ENCODE results near the gene CPPED1.

Gene CPPED1

GRCh38 chr16:12625716-12626115 lies 178.0 kb downstream of the CPPED1 start:
- no peak overlapping the region for H3K14ac ChIP-seq (ENCODE audit: low read length in 2 of 2)
- H3K4me3 ChIP-seq (ENCODE audit: insufficient read depth in 1 of 2, low read depth in 1 of 2, low read length in 2 of 2), result no peak overlapping the region
- H3K27me3 ChIP-seq (ENCODE audit: control insufficient read depth in 1 of 2, insufficient read depth in 1 of 2, low read length in 2 of 2), result peaks cover 0 to 18% of the 10 kb centered on the region in 2 experiments
- no peak overlapping the region for H3K18ac ChIP-seq (ENCODE audit: low read depth in 1 of 2, low read length in 2 of 2)
- H3K23ac ChIP-seq (ENCODE audit: low read length in 2 of 2), result no peak overlapping the region
- no peak overlapping the region for H3K9ac ChIP-seq (ENCODE audit: low read length)
- H3K4me1 ChIP-seq (ENCODE audit: control insufficient read depth, insufficient read depth, low read depth, low read length), result no peaks in the 10 kb centered on the region
- H2BK12ac ChIP-seq (ENCODE audit: low read length in 2 of 2), result no peak overlapping the region
- no peak overlapping the region for H2AFZ ChIP-seq (ENCODE audit: low read depth, low read length)
- no peak overlapping the region for H4K8ac ChIP-seq (ENCODE audit: low read length)
- H2BK15ac ChIP-seq (ENCODE audit: low read depth, poor library complexity, severe bottlenecking), result no peak overlapping the region
- H3K27ac ChIP-seq (ENCODE audit: low read length, poor library complexity, severe bottlenecking), result no peak overlapping the region
- H2BK5ac ChIP-seq (ENCODE audit: low read depth, low read length, poor library complexity, severe bottlenecking), result no peak overlapping the region
- no peak overlapping the region for H2BK120ac ChIP-seq (ENCODE audit: low read depth, low read length)
- no peak overlapping the region for H3K4ac ChIP-seq (ENCODE audit: low read depth in 1 of 2, low read length in 2 of 2)
- H3K9me3 ChIP-seq (ENCODE audit: control insufficient read depth, low read length), result no peaks in the 10 kb centered on the region
- H2AK5ac ChIP-seq (ENCODE audit: low read length, severe bottlenecking), result no peak overlapping the region
- 87% methylated on average over 10 of the region's 10 CpGs for WGBS
- no peaks in the 10 kb centered on the region for H3K36me3 ChIP-seq (ENCODE audit: control insufficient read depth in 1 of 2, insufficient read depth in 2 of 2, low read depth in 1 of 2, low read length in 2 of 2)
- DNase-seq, result no peak
- H3K4me2 ChIP-seq (ENCODE audit: low read length, poor library complexity, severe bottlenecking), result no peak overlapping the region
- no peak overlapping the region for H4K91ac ChIP-seq (ENCODE audit: low read length)
- H3K79me1 ChIP-seq (replicated peaks; ENCODE audit: low read length, poor library complexity, severe bottlenecking), result no peaks in the 10 kb centered on the region

GRCh38 chr16:12625068-12625467 lies 178.6 kb downstream of the CPPED1 start:
- no peaks in the 10 kb centered on the region for H3K9me3 ChIP-seq (ENCODE audit: control insufficient read depth, low read length)
- H4K8ac ChIP-seq (ENCODE audit: low read length), result no peak overlapping the region
- no peak overlapping the region for H3K14ac ChIP-seq (ENCODE audit: low read length in 2 of 2)
- no peak overlapping the region for H2BK12ac ChIP-seq (ENCODE audit: low read length in 2 of 2)
- no peak overlapping the region for H2AFZ ChIP-seq (ENCODE audit: low read depth, low read length)
- H3K27ac ChIP-seq (ENCODE audit: low read length, poor library complexity, severe bottlenecking), result no peak overlapping the region
- no peak overlapping the region for H4K91ac ChIP-seq (ENCODE audit: low read length)
- H3K18ac ChIP-seq (ENCODE audit: low read depth in 1 of 2, low read length in 2 of 2), result no peak overlapping the region
- H2BK120ac ChIP-seq (ENCODE audit: low read depth, low read length), result no peak overlapping the region
- H3K23ac ChIP-seq (ENCODE audit: low read length in 2 of 2), result no peak overlapping the region
- H2AK5ac ChIP-seq (ENCODE audit: low read length, severe bottlenecking), result no peak overlapping the region
- no peak overlapping the region for H2BK5ac ChIP-seq (ENCODE audit: low read depth, low read length, poor library complexity, severe bottlenecking)
- no peaks in the 10 kb centered on the region for H3K36me3 ChIP-seq (ENCODE audit: control insufficient read depth in 1 of 2, insufficient read depth in 2 of 2, low read depth in 1 of 2, low read length in 2 of 2)
- H2BK15ac ChIP-seq (ENCODE audit: low read depth, poor library complexity, severe bottlenecking), result no peak overlapping the region
- H3K79me1 ChIP-seq (replicated peaks; ENCODE audit: low read length, poor library complexity, severe bottlenecking), result no peaks in the 10 kb centered on the region
- no peak for DNase-seq
- no peaks in the 10 kb centered on the region for H3K4me1 ChIP-seq (ENCODE audit: control insufficient read depth, insufficient read depth, low read depth, low read length)
- no peak overlapping the region for H3K4ac ChIP-seq (ENCODE audit: low read depth in 1 of 2, low read length in 2 of 2)
- H3K4me2 ChIP-seq (ENCODE audit: low read length, poor library complexity, severe bottlenecking), result no peak overlapping the region
- WGBS, result 69% methylated on average over 7 of the region's 7 CpGs
- no peak overlapping the region for H3K4me3 ChIP-seq (ENCODE audit: insufficient read depth in 1 of 2, low read depth in 1 of 2, low read length in 2 of 2)
- peaks cover 0 to 12% of the 10 kb centered on the region in 2 experiments for H3K27me3 ChIP-seq (ENCODE audit: control insufficient read depth in 1 of 2, insufficient read depth in 1 of 2, low read length in 2 of 2)
- H3K9ac ChIP-seq (ENCODE audit: low read length), result no peak overlapping the region

DNA sequence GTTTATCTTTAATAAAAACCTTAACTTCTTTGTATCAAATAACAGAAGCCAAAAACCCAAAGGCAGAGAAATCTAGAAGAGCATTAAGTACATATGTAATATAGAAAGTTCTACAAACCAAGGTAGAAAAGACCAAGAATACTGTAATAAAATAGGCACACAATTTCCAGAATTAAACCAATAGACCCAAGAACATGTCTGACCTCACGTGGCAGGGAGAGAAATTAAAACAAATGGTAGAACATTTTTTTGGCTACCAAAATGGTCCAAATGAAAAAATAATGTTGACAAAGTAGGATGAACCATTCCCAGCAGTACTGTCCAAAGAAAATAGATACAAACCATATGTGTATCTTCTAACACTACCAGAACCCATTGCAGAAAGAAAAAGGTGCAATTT lies 183.5 kb downstream of the CPPED1 start:
- no CpG with 5 or more reads among the region's 1 CpG for WGBS
- no peak overlapping the region for H2BK15ac ChIP-seq (ENCODE audit: low read depth, poor library complexity, severe bottlenecking)

GRCh38 chr16:12618515-12618914 lies 185.2 kb downstream of the CPPED1 start:
- no peaks in the 10 kb centered on the region for H3K79me1 ChIP-seq (replicated peaks; ENCODE audit: low read length, poor library complexity, severe bottlenecking)
- no peak overlapping the region for H3K18ac ChIP-seq (ENCODE audit: low read depth in 1 of 2, low read length in 2 of 2)
- no peak overlapping the region for H3K4me3 ChIP-seq (ENCODE audit: insufficient read depth in 1 of 2, low read depth in 1 of 2, low read length in 2 of 2)
- no peak overlapping the region for H2BK5ac ChIP-seq (ENCODE audit: low read depth, low read length, poor library complexity, severe bottlenecking)
- no peak overlapping the region for H2BK12ac ChIP-seq (ENCODE audit: low read length in 2 of 2)
- H4K91ac ChIP-seq (ENCODE audit: low read length), result no peak overlapping the region
- peaks cover 0 to 8% of the 10 kb centered on the region in 2 experiments for H3K27me3 ChIP-seq (ENCODE audit: control insufficient read depth in 1 of 2, insufficient read depth in 1 of 2, low read length in 2 of 2)
- H3K9me3 ChIP-seq (ENCODE audit: control insufficient read depth, low read length), result no peaks in the 10 kb centered on the region
- H2AK5ac ChIP-seq (ENCODE audit: low read length, severe bottlenecking), result no peak overlapping the region
- peaks cover 3% of the 10 kb centered on the region for H3K4me1 ChIP-seq (ENCODE audit: control insufficient read depth, insufficient read depth, low read depth, low read length)
- H3K23ac ChIP-seq (ENCODE audit: low read length in 2 of 2), result no peak overlapping the region
- no peak overlapping the region for H2BK120ac ChIP-seq (ENCODE audit: low read depth, low read length)
- no peak overlapping the region for H4K8ac ChIP-seq (ENCODE audit: low read length)
- no peak overlapping the region for H2AFZ ChIP-seq (ENCODE audit: low read depth, low read length)
- 71% methylated on average over 3 of the region's 3 CpGs for whole genome bisulfite sequencing
- no peak overlapping the region for H3K4me2 ChIP-seq (ENCODE audit: low read length, poor library complexity, severe bottlenecking)
- no peak overlapping the region for H3K27ac ChIP-seq (ENCODE audit: low read length, poor library complexity, severe bottlenecking)
- no peak overlapping the region for H3K4ac ChIP-seq (ENCODE audit: low read depth in 1 of 2, low read length in 2 of 2)
- H3K14ac ChIP-seq (ENCODE audit: low read length in 2 of 2), result no peak overlapping the region
- H3K36me3 ChIP-seq (ENCODE audit: control insufficient read depth in 1 of 2, insufficient read depth in 2 of 2, low read depth in 1 of 2, low read length in 2 of 2), result no peaks in the 10 kb centered on the region
- no peak overlapping the region for H3K9ac ChIP-seq (ENCODE audit: low read length)
- peak overlapping the region; percentile 23 for H2BK15ac ChIP-seq (ENCODE audit: low read depth, poor library complexity, severe bottlenecking)
- no peak for DNase-seq

More for the DNA sequence above, 183.5 kb downstream of the CPPED1 start:
- no peak overlapping the region for H3K4me3 ChIP-seq (ENCODE audit: insufficient read depth in 1 of 2, low read depth in 1 of 2, low read length in 2 of 2)
- no peak overlapping the region for H3K23ac ChIP-seq (ENCODE audit: low read length in 2 of 2)
- no peak overlapping the region for H3K18ac ChIP-seq (ENCODE audit: low read depth in 1 of 2, low read length in 2 of 2)
- peak overlapping the region; percentile 40 for H3K9ac ChIP-seq (ENCODE audit: low read length)
- no peak overlapping the region for H2BK120ac ChIP-seq (ENCODE audit: low read depth, low read length)
- H2BK12ac ChIP-seq (ENCODE audit: low read length in 2 of 2), result no peak overlapping the region
- H3K27me3 ChIP-seq (ENCODE audit: control insufficient read depth in 1 of 2, insufficient read depth in 1 of 2, low read length in 2 of 2), result peaks cover 0 to 8% of the 10 kb centered on the region in 2 experiments
- no peak overlapping the region for H4K8ac ChIP-seq (ENCODE audit: low read length)
- no peak overlapping the region for H2BK5ac ChIP-seq (ENCODE audit: low read depth, low read length, poor library complexity, severe bottlenecking)
- no peak overlapping the region for H3K4me2 ChIP-seq (ENCODE audit: low read length, poor library complexity, severe bottlenecking)
- H3K27ac ChIP-seq (ENCODE audit: low read length, poor library complexity, severe bottlenecking), result no peak overlapping the region
- no peaks in the 10 kb centered on the region for H3K9me3 ChIP-seq (ENCODE audit: control insufficient read depth, low read length)
- H4K91ac ChIP-seq (ENCODE audit: low read length), result no peak overlapping the region
- H3K79me1 ChIP-seq (replicated peaks; ENCODE audit: low read length, poor library complexity, severe bottlenecking), result no peaks in the 10 kb centered on the region
- no peaks in the 10 kb centered on the region for H3K36me3 ChIP-seq (ENCODE audit: control insufficient read depth in 1 of 2, insufficient read depth in 2 of 2, low read depth in 1 of 2, low read length in 2 of 2)
- no peak overlapping the region for H2AK5ac ChIP-seq (ENCODE audit: low read length, severe bottlenecking)
- H3K4me1 ChIP-seq (ENCODE audit: control insufficient read depth, insufficient read depth, low read depth, low read length), result no peaks in the 10 kb centered on the region
- H2AFZ ChIP-seq (ENCODE audit: low read depth, low read length), result no peak overlapping the region
- DNase-seq, result no peak
- H3K4ac ChIP-seq (ENCODE audit: low read depth in 1 of 2, low read length in 2 of 2), result no peak overlapping the region
- no peak overlapping the region for H3K14ac ChIP-seq (ENCODE audit: low read length in 2 of 2)

All from mesenchymal stem cell (in vitro differentiated cells and primary cell).